Liver (tissue), 9 donors: ENCODE measurements around the gene CCBE1. TPM values are rescaled to one million over a fixed set of nuclear protein-coding genes. Genes with fewer than 3 reads are reported as not detected.

Experiments used
- DNase-seq: peaks from one replicate; pipeline ENCODE4 v3.0.0-alpha.2; 2017; ENCODE audit warnings: low spot score
- H3K27ac ChIP-seq, 2 donors: one replicate each; pipeline ENCODE4 v1.7.0; 2013; ENCODE audit warnings: inconsistent platforms in 2 of 2, low read length in 2 of 2, control low read depth in 1 of 2, low read depth in 1 of 2, mild to moderate bottlenecking in 1 of 2
- H3K27me3 ChIP-seq, 4 donors: one replicate each; pipeline versions ENCODE4 v1.6.1 to v1.7.0; 2013; ENCODE audit warnings: low read length in 3 of 4, inconsistent platforms in 1 of 4, mild to moderate bottlenecking in 1 of 4, moderate library complexity in 1 of 4; ENCODE audit not compliant: control insufficient read depth in 4 of 4, insufficient read depth in 4 of 4
- H3K36me3 ChIP-seq, 4 donors: one replicate each; pipeline versions ENCODE4 v1.6.1 to v1.7.0; 2013; ENCODE audit warnings: low read length in 3 of 4, mild to moderate bottlenecking in 3 of 4, low read depth in 1 of 4, moderate library complexity in 1 of 4; ENCODE audit not compliant: control insufficient read depth in 4 of 4, insufficient read depth in 3 of 4
- H3K4me1 ChIP-seq, 4 donors: one replicate each; pipeline versions ENCODE4 v1.6.1 to v1.7.0; 2013; ENCODE audit warnings: low read length in 3 of 4, mild to moderate bottlenecking in 3 of 4, moderate library complexity in 1 of 4; ENCODE audit not compliant: control insufficient read depth in 4 of 4, insufficient read depth in 4 of 4
- H3K4me3 ChIP-seq, 3 donors: one replicate each; pipeline versions ENCODE4 v1.6.1 to v1.7.0; 2013; ENCODE audit warnings: low read length in 3 of 3, control low read depth in 1 of 3, low read depth in 1 of 3, mild to moderate bottlenecking in 1 of 3
- H3K9ac ChIP-seq, 2 donors: one replicate each; pipeline ENCODE4 v1.7.0; 2013; ENCODE audit warnings: low read length in 2 of 2, mild to moderate bottlenecking in 2 of 2, moderate library complexity in 2 of 2, control low read depth in 1 of 2, low read depth in 1 of 2
- H3K9me3 ChIP-seq, 4 donors: one replicate each; pipeline versions ENCODE4 v1.6.1 to v1.7.0; 2013; ENCODE audit warnings: low read length in 3 of 4; ENCODE audit not compliant: control insufficient read depth in 4 of 4
- EGR1 ChIP-seq, 2 donors: IDR thresholded peaks; 2 replicates each; pipeline ENCODE4 v1.6.1; 2016 to 2018; ENCODE audit warnings: antibody characterized with exemption in 2 of 2, low read depth in 2 of 2
- FOXA1 ChIP-seq: IDR thresholded peaks from 2 replicates; pipeline ENCODE4 v1.6.1; 2016; ENCODE audit warnings: antibody characterized with exemption
- FOXA2 ChIP-seq: IDR thresholded peaks from 2 replicates; pipeline ENCODE4 v1.6.1; 2016; ENCODE audit warnings: antibody characterized with exemption
- JUND ChIP-seq, 2 donors: IDR thresholded peaks; 2 replicates each; pipeline ENCODE4 v1.6.1; 2016; ENCODE audit warnings: antibody characterized with exemption in 2 of 2
- NR2F2 ChIP-seq: IDR thresholded peaks from 2 replicates; pipeline ENCODE4 v1.6.1; 2016; ENCODE audit warnings: antibody characterized with exemption
- RAD21 ChIP-seq, 2 donors: IDR thresholded peaks; 2 replicates each; pipeline ENCODE4 v1.6.1; 2016; ENCODE audit warnings: antibody characterized with exemption in 2 of 2, mild to moderate bottlenecking in 2 of 2
- RXRA ChIP-seq, 2 donors: IDR thresholded peaks; 2 replicates each; pipeline ENCODE4 v1.6.1; 2017 to 2018; ENCODE audit warnings: antibody characterized with exemption in 2 of 2, mild to moderate bottlenecking in 1 of 2
- SP1 ChIP-seq: IDR thresholded peaks from 2 replicates; pipeline ENCODE4 v1.6.1; 2018; ENCODE audit warnings: antibody characterized with exemption, mild to moderate bottlenecking
- TAF1 ChIP-seq: conservative IDR thresholded peaks from 2 replicates; pipeline ENCODE4 v1.6.1; 2016; ENCODE audit warnings: antibody characterized with exemption, mild to moderate bottlenecking
- YY1 ChIP-seq: IDR thresholded peaks from 2 replicates; pipeline ENCODE4 v1.6.1; 2016; ENCODE audit warnings: antibody characterized with exemption, mild to moderate bottlenecking
- WGBS: extraction: QIAGEN DNeasy Blood & Tissue Kit; methylation state at CpG from one replicate; pipeline ENCODE4 v1.1.7; 2013; 5-methylcytosine and 5-hydroxymethylcytosine counted together
- polyA plus RNA-seq, 2 donors: library from polyadenylated mRNA; stranded (reverse) in 1 of 2; unstranded in 1 of 2; fragments of 200-250 nt in 1 of 2; fragments of >200 nt in 1 of 2; fragmentation: Nextera tagmentation in 1 of 2; extraction: Ambion mirVana in 1 of 2; gene quantifications; one replicate each; pipeline versions ENCODE4 v1.2.1 to v1.2.3, GENCODE V29; 2013 to 2015
- total RNA-seq, 2 donors: library from RNA; depleted of rRNA; stranded (reverse); fragments of >200 nt; gene quantifications; one replicate each; pipeline ENCODE4 v1.2.3, GENCODE V29; 2014
- TF ChIP-seq, protein P1 (sequence below): fragments of 150-350 bp; IDR thresholded peaks from 2 replicates; pipeline ENCODE4 v1.5.1; 2017; ENCODE audit warnings: improper control_type of control experiment, low read depth, low read length; ENCODE audit not compliant: missing input control
- TF ChIP-seq, protein P2 (sequence below): IDR thresholded peaks from 2 replicates; pipeline ENCODE4 v1.6.1; 2016; ENCODE audit warnings: antibody characterized with exemption
- TF ChIP-seq, protein P3 (sequence below): IDR thresholded peaks from 2 replicates; pipeline ENCODE4 v1.6.1; 2016; ENCODE audit warnings: antibody characterized with exemption
- TF ChIP-seq, protein P4 (sequence below): IDR thresholded peaks from 2 replicates; pipeline ENCODE4 v1.6.1; 2016; ENCODE audit warnings: antibody characterized with exemption
- TF ChIP-seq, protein P5 (sequence below): IDR thresholded peaks from 2 replicates; pipeline ENCODE4 v1.6.1; 2016; ENCODE audit warnings: antibody characterized with exemption, mild to moderate bottlenecking
- donor health status: healthy.
- donor health status: healthy.
- donor health status: healthy.
- donor health status: healthy.
- donor health status: healthy.

CCBE1 gene
- total RNA-seq (1 to 10 TPM; 2.3 to 2.6 TPM), polyA plus RNA-seq (1 to 10 TPM; 1.8 to 2.1 TPM)

DNA sequence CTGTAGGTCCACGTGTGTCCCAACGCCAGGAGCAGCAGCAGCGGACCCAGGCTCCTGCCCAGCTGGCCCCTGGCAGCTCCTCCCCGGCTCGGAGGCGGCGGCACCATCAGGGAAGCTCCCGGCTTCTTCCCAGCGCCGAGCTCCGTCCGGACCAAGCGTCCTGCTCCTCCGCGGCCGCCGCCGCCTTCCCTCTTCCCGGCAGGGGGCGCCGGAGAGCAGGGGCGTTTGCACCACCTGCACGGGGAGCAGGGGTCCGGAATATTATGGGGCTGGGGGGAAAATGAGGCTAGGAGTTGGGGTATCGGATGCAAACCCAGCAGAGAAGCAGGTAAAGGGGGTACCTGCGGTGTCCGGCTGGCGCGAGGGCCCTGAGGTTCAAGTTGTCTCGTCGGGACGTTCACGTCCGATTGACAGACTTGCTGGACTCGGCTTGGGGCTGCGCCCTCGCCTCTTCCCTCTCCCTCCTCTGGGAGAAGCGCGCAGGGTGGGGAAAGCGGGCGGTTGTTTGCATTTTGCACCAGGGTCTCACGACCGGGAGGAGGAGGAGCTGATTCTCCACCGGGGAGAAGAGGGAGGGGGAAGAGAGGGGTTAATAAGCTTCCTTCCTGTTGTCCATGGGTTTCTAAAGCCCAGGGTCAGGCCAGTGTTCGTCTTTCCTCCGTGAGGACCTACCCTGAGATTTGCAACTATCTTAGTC is at the start of gene CCBE1:
TSS of gene CCBE1 (minus strand) at position 188 of the 697 bp plus-strand sequence.
- Histone ChIP-seq H3K4me3 (peak within 1 kb of the TSS in 2 of 3 donors; percentile 35 to 48), H3K9me3 (no peaks in the 10 kb centered on the region), H3K36me3 (no peaks in the 10 kb centered on the region), H3K27ac (peak within 1 kb of the TSS; percentile 59 to 61), H3K4me1 (peaks cover 2 to 21% (median 11%) of the 10 kb centered on the region in 4 donors), H3K27me3 (peaks cover 0 to 6% (median 0%) of the 10 kb centered on the region in 4 donors), H3K9ac (no peak within 1 kb of the TSS)
- peak; percentile 69 for DNase-seq
- TF ChIP-seq, protein P1, sequence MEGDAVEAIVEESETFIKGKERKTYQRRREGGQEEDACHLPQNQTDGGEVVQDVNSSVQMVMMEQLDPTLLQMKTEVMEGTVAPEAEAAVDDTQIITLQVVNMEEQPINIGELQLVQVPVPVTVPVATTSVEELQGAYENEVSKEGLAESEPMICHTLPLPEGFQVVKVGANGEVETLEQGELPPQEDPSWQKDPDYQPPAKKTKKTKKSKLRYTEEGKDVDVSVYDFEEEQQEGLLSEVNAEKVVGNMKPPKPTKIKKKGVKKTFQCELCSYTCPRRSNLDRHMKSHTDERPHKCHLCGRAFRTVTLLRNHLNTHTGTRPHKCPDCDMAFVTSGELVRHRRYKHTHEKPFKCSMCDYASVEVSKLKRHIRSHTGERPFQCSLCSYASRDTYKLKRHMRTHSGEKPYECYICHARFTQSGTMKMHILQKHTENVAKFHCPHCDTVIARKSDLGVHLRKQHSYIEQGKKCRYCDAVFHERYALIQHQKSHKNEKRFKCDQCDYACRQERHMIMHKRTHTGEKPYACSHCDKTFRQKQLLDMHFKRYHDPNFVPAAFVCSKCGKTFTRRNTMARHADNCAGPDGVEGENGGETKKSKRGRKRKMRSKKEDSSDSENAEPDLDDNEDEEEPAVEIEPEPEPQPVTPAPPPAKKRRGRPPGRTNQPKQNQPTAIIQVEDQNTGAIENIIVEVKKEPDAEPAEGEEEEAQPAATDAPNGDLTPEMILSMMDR: peak; percentile 51
- peak; percentile 39 to 54 for TF ChIP-seq RAD21 (IDR thresholded peaks at IDR 0.05)
- TF ChIP-seq TAF1: no peak
- 2% methylated on average over 46 of the region's 46 CpGs for WGBS

DNA sequence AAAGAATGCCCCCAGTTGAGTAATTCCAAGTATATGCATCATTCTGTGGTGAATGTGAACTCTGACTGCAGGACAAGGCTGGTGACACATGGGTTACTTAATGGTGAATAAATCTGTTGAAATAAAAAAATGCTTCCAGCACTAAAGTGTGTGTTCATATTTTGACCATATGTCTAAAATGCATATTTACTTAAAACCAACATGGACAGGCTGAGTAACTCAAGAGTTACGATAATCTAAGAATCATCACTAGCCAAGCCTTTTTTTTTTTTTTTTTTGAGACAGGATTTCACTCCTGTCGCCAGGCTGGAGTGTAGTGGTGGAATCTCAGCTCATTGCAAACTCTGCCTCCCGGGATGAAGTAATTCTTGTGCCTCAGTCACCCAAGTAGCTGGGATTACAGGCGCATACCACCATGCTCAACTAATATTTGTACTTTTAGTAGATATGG is 47.1 kb upstream of the CCBE1 start:
- Histone ChIP-seq H3K27ac (no peak overlapping the region), H3K4me1 (no peaks in the 10 kb centered on the region), H3K4me3 (no peak overlapping the region), H3K36me3 (no peaks in the 10 kb centered on the region), H3K27me3 (peaks cover 0 to 2% (median 0%) of the 10 kb centered on the region in 4 donors), H3K9ac (no peak overlapping the region), H3K9me3 (peaks cover 0 to 2% (median under 1%) of the 10 kb centered on the region in 4 donors)
- TF ChIP-seq, protein P2, sequence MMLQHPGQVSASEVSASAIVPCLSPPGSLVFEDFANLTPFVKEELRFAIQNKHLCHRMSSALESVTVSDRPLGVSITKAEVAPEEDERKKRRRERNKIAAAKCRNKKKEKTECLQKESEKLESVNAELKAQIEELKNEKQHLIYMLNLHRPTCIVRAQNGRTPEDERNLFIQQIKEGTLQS: no peak
- TF ChIP-seq FOXA1 (no peak), EGR1 (IDR thresholded peaks at IDR 0.05; ENCODE audit: low read depth in 2 of 2) (no peak)
- TF ChIP-seq, protein P3, sequence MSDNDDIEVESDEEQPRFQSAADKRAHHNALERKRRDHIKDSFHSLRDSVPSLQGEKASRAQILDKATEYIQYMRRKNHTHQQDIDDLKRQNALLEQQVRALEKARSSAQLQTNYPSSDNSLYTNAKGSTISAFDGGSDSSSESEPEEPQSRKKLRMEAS: no peak
- 74% methylated on average over 4 of the region's 4 CpGs for WGBS
- no peak for DNase-seq

DNA sequence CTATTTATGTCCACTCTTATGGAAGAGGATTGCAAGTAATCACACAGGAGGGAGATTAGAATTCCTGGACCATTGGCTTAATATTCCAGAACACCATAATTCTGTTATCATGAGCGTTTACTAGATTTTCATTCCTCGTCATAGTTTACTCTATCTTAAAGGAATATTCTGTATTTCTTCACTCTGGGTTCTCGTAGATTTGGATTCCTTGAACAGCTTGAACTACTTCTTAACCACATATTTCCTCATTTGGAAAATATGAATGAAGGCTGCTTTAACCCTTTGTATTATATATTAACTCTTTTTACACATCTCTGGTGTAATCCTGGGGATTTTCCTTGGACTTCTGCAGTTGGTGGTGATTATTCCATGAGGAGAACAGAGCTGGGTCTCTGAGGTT is 46.3 kb upstream of the CCBE1 start:
- H3K9me3 ChIP-seq: peaks cover 0 to 6% (median 2%) of the 10 kb centered on the region in 4 donors
- 70% methylated on average over 3 of the region's 3 CpGs for WGBS
- no peak overlapping the region for H3K27ac ChIP-seq
- TF ChIP-seq FOXA1 (no peak), SP1 (no peak), RAD21 (IDR thresholded peaks at IDR 0.05) (no peak), JUND (IDR thresholded peaks at IDR 0.05) (no peak), FOXA2 (no peak), EGR1 (IDR thresholded peaks at IDR 0.05; ENCODE audit: low read depth in 2 of 2) (no peak), TAF1 (no peak), NR2F2 (no peak), RXRA (IDR thresholded peaks at IDR 0.05) (no peak), YY1 (no peak)
- TF ChIP-seq, protein P1: no peak
- TF ChIP-seq, protein P3: no peak
- TF ChIP-seq, protein P4, sequence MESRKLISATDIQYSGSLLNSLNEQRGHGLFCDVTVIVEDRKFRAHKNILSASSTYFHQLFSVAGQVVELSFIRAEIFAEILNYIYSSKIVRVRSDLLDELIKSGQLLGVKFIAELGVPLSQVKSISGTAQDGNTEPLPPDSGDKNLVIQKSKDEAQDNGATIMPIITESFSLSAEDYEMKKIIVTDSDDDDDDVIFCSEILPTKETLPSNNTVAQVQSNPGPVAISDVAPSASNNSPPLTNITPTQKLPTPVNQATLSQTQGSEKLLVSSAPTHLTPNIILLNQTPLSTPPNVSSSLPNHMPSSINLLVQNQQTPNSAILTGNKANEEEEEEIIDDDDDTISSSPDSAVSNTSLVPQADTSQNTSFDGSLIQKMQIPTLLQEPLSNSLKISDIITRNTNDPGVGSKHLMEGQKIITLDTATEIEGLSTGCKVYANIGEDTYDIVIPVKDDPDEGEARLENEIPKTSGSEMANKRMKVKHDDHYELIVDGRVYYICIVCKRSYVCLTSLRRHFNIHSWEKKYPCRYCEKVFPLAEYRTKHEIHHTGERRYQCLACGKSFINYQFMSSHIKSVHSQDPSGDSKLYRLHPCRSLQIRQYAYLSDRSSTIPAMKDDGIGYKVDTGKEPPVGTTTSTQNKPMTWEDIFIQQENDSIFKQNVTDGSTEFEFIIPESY: no peak
- TF ChIP-seq, protein P5, sequence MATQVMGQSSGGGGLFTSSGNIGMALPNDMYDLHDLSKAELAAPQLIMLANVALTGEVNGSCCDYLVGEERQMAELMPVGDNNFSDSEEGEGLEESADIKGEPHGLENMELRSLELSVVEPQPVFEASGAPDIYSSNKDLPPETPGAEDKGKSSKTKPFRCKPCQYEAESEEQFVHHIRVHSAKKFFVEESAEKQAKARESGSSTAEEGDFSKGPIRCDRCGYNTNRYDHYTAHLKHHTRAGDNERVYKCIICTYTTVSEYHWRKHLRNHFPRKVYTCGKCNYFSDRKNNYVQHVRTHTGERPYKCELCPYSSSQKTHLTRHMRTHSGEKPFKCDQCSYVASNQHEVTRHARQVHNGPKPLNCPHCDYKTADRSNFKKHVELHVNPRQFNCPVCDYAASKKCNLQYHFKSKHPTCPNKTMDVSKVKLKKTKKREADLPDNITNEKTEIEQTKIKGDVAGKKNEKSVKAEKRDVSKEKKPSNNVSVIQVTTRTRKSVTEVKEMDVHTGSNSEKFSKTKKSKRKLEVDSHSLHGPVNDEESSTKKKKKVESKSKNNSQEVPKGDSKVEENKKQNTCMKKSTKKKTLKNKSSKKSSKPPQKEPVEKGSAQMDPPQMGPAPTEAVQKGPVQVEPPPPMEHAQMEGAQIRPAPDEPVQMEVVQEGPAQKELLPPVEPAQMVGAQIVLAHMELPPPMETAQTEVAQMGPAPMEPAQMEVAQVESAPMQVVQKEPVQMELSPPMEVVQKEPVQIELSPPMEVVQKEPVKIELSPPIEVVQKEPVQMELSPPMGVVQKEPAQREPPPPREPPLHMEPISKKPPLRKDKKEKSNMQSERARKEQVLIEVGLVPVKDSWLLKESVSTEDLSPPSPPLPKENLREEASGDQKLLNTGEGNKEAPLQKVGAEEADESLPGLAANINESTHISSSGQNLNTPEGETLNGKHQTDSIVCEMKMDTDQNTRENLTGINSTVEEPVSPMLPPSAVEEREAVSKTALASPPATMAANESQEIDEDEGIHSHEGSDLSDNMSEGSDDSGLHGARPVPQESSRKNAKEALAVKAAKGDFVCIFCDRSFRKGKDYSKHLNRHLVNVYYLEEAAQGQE: no peak
- TF ChIP-seq, protein P2: no peak

More for the DNA sequence above, 46.3 kb upstream of the CCBE1 start:
- Histone ChIP-seq H3K27me3 (peaks cover 0 to 2% (median 0%) of the 10 kb centered on the region in 4 donors), H3K4me3 (no peak overlapping the region), H3K9ac (no peak overlapping the region), H3K36me3 (no peaks in the 10 kb centered on the region), H3K4me1 (no peaks in the 10 kb centered on the region)
- DNase-seq: no peak
